Cardiac fibroblast (primary cell): Measurements from ENCODE around the gene ECM1.

Experiments used
- DNase-seq, 2 donors: peaks; one replicate each; pipeline versions ENCODE4 v3.0.0 to v3.0.0-alpha.2; 2010; ENCODE audit warnings: low read depth in 2 of 2
- H3K4me3 ChIP-seq, 2 donors: replicated peaks in 1 of 2; 1 replicate in 1 of 2; 2 replicates in 1 of 2; pipeline ENCODE4 v1.5.1; 2011; ENCODE audit warnings: low read depth in 2 of 2, low read length in 2 of 2, mild to moderate bottlenecking in 2 of 2, moderate library complexity in 1 of 2
- CTCF ChIP-seq: IDR thresholded peaks from one replicate; pipeline ENCODE4 v1.5.1; 2011; ENCODE audit warnings: low read depth, mild to moderate bottlenecking, low read length, inconsistent platforms

ECM1 gene

GRCh38 chr1:150515328-150516049 is 7.6 kb downstream of the ECM1 start, which contains the start of gene FALEC:
FALEC (plus strand) TSS chr1:150515752.
- no peak for TF ChIP-seq CTCF
- H3K4me3 ChIP-seq, result peak within 1 kb of the TSS; percentile 57
- peak; percentile 96 to 98 for DNase-seq

- peak overlapping the region; percentile 57 for H3K4me3 ChIP-seq
- peak; percentile 7 for TF ChIP-seq CTCF
- peak; percentile 22 to 29 for DNase-seq
Observed at GRCh38 chr1:150516050-150516591, 8.2 kb downstream of the ECM1 start.

- DNase-seq, result peak in 1 of 2 donors; percentile 24
- TF ChIP-seq CTCF, result no peak
- no peak overlapping the region for H3K4me3 ChIP-seq
Observed at GRCh38 chr1:150516616-150517015, 8.7 kb downstream of the ECM1 start.

- TF ChIP-seq CTCF, result no peak
- no peak overlapping the region for H3K4me3 ChIP-seq
- DNase-seq, result no peak
Observed at GRCh38 chr1:150521196-150521968, 13.5 kb downstream of the ECM1 start.

- TF ChIP-seq CTCF, result no peak
Observed at GRCh38 chr1:150525348-150525747, 17.4 kb downstream of the ECM1 start.

GRCh38 chr1:150528196-150528595 is 20.3 kb downstream of the ECM1 start:
- H3K4me3 ChIP-seq, result no peak overlapping the region
- DNase-seq, result peak; percentile 35 to 81
- TF ChIP-seq CTCF, result no peak

More at GRCh38 chr1:150525348-150525747, 17.4 kb downstream of the ECM1 start:
- H3K4me3 ChIP-seq, result no peak overlapping the region
- DNase-seq, result no peak
